HTERT RPE-1 (cell line): ENCODE results near the gene TPK1.
"Not testable (repeated sequence)": the region's sequence is repeated elsewhere in the genome, so short reads cannot be mapped to it uniquely, and the experiment has no call there.

Source experiments
- in situ Hi-C: fragments of 300-500 bp; cut with MboI; formaldehyde crosslinking; loops from 4 replicates; pipeline ENCODE4 v1.14.3; 2020; ENCODE audit warnings: low sequenced_read_pairs

Gene TPK1

DNA sequence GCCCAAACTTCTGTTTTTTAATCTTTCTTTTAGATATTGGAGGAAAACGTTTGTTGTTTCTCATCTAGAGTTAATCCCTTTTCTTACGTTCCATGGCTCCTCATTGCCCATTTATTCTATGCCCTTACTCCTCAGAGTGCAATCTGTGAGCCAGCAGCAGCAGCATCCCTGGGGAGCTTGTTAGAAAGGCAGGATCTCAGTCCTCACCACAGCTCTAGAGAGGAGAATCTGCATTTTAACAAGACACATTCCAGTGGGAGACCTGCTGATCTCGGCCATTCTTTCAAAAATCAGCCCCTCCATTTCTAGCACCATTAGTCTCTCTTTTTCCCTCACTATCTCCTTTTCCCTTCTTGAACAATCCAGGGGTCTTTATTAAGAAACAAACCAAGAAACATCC is 348.0 kb downstream of the TPK1 start:
- in situ Hi-C loops = no loop called here

- in situ Hi-C loops = no loop called here
Observed at GRCh38 chr7:144484445-144484844, 351.4 kb downstream of the TPK1 start.

DNA sequence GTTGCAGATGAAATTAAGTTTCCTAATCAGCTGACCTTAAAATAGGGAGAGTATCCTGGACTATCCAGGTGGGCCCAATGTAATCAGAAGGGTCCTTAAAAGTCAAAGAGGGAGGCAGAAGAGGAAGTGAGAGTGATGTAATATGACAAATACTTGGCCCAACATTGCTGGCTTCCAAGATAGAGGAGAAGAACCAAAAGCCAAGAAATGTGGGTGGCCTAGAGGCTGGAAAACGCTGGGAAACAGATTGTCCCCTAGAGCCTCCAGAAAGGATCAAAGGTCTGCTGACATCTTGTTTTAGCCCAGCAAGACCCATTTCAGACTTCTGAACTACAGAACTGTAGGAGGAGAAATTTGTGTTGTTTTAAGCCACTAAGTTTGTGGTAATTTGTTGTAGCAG is 352.7 kb downstream of the TPK1 start:
- in situ Hi-C loops = no loop called here

GRCh38 chr7:144481833-144482232 is 354.0 kb downstream of the TPK1 start:
- in situ Hi-C loops = no loop called here

GRCh38 chr7:144477348-144477747 is 358.5 kb downstream of the TPK1 start:
- in situ Hi-C loops = no loop called here

DNA sequence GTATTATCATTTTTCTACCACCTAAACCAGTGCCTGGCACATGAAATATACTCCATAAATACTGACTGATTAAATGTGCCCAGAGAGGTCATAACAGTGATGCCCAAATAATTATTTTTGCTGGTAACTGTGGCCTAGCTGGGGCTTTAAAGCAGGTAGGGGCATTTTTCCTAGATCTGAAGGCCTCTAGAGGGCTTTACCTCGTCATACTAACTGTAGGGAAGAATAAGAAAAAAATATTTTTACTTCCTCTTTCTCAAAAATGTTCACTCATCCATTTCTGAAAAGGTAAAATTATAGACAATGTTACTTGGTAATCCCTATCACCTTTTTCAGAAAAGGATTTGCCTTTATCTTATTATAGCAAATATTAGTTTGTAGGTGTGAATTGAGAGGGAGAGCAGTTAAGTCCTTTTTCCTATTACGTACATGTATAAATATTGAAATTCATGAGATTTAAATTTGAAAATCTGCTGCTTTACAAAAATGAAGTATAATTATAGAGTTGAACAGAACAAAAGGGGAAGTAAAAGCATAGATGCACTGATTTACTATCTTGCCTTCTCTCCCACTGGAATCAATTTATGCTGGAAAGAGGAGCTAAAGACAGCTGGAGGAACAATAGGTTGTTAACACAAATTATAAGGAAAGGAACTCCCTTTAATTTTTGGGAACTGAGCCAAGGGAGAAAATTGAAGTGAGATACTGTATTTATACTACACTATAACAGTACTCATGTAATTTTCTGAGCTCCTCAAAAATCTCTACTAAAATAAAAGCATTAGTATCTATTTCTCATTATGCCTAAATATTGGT is 360.8 kb downstream of the TPK1 start:
- in situ Hi-C loops = no loop called here

GRCh38 chr7:144474363-144474762 is 361.5 kb downstream of the TPK1 start:
- in situ Hi-C loops = no loop called here

DNA sequence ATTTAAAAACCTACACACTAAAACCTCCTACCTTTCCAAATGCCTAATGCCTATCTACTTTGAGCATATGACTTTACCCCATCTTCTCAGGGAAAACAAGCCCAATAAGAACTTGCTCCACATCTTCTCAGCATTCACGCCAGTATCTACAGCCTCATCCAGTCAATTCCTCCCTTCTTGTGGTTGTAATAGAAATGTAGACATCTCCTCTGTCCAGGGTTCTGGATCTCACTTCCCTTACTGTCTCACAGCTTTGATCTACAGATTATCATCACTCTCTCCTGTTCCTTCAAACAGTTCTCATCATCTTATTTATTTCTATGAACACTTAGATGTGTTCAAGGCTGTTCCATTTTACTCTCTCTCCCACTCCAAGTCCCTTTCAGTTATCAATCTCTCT is 361.9 kb downstream of the TPK1 start:
- in situ Hi-C loops = no loop called here

DNA sequence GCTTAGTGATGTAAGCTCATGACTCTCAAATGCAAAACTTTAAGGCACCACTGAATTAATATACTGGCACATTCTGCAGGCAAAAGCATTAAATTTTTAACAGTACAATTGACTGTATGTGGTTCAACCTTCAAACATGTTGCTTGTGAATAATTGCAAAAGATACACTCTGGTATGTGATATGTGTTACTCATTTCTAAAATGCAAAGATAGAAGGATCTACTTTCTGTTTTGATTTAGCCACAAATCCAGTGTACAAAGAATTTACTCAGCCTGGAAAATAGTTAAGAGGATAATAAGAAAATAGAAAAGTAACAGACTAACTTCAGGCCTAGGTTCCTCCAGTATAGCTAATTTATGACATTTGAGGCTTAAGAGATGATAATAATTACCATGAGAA is 365.8 kb downstream of the TPK1 start:
- in situ Hi-C loops = no loop called here

- in situ Hi-C loops = no loop called here
Observed at GRCh38 chr7:144468990-144469732, 366.7 kb downstream of the TPK1 start.

DNA sequence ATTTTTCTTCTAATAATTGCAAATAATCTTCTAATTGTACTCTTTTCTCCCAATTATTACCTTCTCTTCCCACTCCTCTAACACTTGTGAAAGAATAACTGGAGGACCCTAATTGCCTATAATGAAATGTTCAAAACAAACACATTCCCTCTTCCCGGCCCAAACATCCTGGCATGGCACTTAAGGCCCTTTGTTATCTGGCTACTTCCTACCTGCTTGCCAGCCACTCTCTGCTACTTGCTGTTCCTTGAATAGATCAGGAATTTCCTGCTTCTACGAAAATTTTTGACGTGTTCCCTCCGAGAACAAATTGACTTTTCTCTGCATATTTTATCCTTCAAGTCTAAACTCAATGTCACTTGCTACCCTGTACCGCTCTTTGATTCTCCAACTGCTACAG is 376.2 kb downstream of the TPK1 start:
- in situ Hi-C loops = no loop called here

- in situ Hi-C loops = no loop called here
Observed at GRCh38 chr7:144455040-144455404, 380.8 kb downstream of the TPK1 start.

GRCh38 chr7:144454256-144455039 is 381.4 kb downstream of the TPK1 start:
- in situ Hi-C loops = no loop called here

DNA sequence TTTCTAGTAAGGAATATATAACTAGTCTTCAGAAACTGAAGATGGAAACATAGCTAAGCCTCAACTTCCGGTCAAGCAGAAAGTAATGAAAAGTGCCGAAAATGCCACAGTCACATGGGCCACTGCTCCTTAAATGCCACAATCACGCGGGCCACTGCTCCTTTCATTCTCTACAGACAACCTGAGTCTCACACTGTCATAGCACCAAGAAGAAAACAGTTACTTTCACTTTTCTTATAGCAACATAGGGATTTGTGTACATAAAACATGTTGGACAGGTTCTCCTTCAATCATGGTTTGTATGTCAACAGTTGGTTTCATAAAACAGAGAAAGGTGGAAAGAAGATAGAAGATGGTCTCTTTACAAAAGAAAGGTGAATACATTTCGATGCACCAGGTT is 383.8 kb downstream of the TPK1 start:
- in situ Hi-C loops = no loop called here

- in situ Hi-C loops = no loop called here
Observed at GRCh38 chr7:144445590-144445989, 390.3 kb downstream of the TPK1 start.

GRCh38 chr7:144439717-144440205 is 396.1 kb downstream of the TPK1 start:
- in situ Hi-C loops = no loop called here

DNA sequence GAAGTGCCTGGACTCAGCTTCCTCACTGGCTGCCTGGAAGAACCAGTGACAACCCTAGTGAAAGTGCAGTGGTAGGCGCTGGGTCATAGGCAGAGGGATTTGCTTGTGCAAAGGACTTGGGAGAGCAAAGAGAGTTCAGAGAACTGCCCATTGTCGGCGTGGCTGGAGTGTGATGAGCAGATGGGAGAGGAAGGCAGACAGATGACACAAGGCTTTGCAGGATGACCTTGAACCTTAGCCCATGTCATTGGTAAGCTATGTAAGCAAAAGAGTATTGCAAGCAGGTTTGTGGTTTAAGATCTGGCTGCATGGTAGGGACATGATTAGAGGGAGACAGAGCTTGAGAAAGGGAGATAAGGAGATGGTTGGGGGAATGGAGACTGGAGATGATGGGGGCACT is 397.1 kb downstream of the TPK1 start:
- in situ Hi-C loops = no loop called here

DNA sequence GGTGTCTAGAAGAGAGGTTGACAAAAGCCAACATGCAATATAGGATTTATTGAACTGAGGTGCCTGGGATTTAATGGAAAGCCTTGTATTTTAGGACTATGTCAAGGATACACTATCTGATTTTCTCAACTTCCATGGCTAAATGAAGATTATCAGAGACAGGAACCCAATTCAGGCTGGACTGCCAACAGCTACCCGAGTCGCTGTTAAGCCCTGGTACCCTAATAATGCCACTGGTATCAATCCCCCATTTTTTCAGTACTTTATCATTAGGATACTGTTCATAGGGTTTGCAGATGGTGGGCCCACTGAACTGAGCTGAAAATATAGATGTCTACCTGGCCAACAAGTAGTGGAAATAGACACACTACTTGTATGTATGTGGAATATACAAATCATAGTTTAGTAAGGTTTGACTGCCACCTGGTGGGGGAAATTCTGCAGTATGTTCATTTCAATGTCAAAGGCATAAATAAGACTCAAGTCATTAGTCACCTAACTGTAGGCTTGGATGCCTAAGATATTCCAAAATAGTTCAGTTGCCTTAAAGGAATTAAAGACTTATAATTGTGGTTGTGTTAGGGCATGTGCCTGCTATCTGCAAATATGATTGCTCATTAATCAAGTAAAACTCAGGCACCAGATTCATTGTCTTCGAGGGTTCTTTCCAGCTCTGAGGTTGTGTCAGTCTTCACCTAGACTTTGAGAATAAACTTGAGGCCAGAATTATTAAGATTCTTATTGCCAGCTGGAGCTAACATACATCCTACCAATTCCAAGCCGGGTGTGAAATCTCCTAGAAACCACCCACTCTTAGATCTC is 398.3 kb downstream of the TPK1 start:
- in situ Hi-C loops = no loop called here

DNA sequence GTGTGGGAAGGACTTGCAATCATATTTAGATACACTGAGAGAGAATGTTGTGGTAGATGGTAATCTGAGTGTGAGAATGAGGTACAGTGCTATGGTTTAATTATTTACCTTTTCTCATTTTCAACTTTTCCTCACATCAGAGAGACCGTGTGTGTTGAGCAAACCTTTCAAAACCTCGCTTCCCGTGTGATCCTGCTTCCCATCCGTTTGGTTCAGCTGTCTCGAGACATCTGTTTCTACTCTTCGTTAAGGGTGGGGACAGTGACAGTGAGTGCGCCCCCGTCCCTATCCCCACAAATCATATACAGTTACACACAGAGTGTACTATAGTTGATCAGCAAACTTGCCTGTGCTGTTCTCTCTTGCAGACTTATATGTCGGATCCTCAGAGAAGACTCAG is 399.4 kb downstream of the TPK1 start:
- in situ Hi-C loops = no loop called here

GRCh38 chr7:144428431-144428830 is 407.4 kb downstream of the TPK1 start:
- in situ Hi-C loops = no loop called here

DNA sequence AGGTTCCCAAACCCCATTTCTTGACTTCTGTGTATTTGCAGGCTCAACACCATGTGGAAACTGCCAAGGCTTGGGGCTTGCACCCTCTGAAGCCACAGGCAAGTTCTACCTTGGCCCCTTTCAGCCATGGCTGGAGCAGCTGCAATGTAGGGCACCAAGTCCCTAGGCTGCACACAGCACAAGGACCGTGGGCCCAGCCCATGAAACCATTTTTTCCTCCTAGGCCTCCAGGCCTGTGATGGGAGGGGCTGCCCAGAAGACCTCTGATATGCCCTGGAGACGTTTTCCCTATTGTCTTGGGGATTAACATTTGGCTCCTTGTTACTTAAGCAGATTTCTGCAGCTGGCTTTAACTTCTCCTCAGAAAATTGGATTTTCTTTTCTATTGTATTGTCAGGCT is 408.3 kb downstream of the TPK1 start:
- in situ Hi-C loops = not testable (repeated sequence)
